Measurements from ENCODE around the gene PNLIPRP1. TPM values are rescaled to one million over a fixed set of nuclear protein-coding genes. Genes with fewer than 3 reads are reported as not detected.

PNLIPRP1 gene
- 0.13 TPM for polyA plus RNA-seq (ENCODE audit: insufficient read length)
- long read RNA-seq, donor 1 = 0 reads
- long read RNA-seq, donor 2 = 0 reads
- long read RNA-seq, donor 3 = 0 reads
- long read RNA-seq, donor 4 = 0 reads
- long read RNA-seq, donor 5 = 0 reads
- long read RNA-seq, donor 6 = 0 reads
- long read RNA-seq, donor 7 = 0 reads
- long read RNA-seq, donor 8 = 0 reads

DNA sequence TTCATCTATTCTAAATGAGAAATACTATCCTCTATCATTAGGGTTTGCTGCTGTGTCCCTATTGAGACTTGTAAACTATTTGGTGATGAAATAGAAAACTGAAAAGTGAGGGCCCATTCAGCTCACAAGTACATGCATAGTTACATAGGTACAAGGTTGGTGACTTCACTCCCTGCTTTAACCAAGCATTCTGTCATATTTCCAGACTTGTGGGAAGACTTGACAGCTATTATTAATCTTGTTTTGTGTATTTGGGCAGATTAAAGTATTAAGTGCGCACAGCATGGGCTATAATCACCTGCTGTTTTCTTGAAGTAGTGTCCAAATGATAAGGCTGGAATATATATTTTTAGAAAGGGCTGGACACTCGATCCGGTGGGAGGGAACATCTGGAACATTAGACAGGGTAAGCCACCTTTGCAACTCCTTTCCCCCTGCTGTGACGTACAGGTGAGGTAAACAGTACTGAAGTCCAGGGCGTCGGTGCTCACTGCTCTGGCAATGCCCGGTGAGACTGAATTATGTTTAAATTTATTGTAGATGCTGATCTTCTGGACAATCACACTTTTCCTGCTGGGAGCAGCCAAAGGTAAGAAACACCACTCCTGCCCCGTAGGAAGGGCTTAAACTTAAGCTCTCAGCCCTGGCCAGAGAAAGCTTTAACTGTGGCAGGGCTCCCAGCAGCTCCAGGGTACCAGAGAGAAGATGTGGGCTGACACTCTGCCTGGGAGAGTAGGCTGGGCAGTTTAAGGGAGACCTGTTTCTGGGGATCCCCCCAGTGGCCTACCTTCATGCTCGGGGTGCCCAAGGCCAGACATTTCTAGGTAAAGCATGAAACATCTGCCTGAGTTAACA is at the start of gene PNLIPRP1:
PNLIPRP1 (plus strand) TSS at position 370 of the 855 bp plus-strand sequence; CDS start at position 541, 171 bp downstream.
- DNase-seq = no peak

DNA sequence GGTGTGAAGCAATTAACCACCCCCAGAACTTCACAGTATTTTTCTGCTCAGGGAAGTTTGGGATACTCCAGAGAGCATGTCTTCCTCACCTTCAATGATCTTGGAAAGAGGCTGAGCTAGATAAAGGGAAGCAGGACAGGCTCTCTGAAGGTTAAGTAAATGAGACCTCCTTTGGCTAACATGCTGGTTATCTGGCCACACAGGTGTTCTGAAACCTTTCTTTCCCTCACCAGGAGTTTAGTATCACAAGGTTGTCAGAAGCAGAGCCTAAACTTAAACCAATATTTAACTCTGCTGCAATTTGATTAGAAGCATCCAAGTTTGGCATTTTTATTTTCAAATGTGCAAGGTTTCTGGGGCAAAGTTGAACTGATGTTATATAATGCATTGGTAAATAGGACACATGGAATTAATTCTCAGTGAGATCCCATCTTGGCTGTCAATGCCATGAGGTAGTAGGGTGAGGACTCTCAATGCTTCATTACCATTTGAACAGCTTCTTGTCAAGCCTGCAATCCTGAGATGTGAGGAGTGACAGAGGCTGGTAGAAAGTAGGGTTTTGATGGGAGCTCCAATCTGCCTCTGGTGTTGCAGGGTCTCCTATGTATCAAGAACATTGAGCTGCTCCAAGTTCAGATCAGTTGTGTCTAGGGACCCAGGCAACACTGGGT is 48.6 kb upstream of the PNLIPRP1 start:
- no peak for DNase-seq

DNA sequence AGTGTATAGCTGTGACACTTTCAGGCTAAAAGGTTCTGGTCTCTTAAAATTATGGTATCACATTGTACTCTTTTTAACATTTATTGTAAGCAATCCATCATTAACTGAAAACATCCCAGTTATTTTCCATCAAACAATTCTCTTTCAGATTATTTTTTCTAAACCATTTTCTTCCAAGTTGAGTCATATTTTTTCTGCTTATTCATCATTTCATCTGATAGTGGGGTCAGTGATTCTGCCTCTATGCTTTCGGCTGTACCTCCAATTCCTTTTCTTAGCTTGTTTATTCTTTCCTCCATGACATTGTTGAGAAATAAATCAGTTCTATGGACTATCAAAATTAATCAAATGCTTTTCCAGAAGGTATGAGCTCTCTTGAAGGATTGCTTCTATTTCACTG is 45.6 kb upstream of the PNLIPRP1 start:
- DNase-seq = no peak

GRCh38 chr10:116545756-116546155 is 45.0 kb upstream of the PNLIPRP1 start, which contains the start of gene PNLIP:
PNLIP (plus strand) TSS chr10:116545931; CDS start chr10:116546093, 162 bp downstream.
- DNase-seq = no peak

- DNase-seq = no peak
These were observed 42.5 kb upstream of the PNLIPRP1 start for GRCh38 chr10:116548301-116548700.

DNA sequence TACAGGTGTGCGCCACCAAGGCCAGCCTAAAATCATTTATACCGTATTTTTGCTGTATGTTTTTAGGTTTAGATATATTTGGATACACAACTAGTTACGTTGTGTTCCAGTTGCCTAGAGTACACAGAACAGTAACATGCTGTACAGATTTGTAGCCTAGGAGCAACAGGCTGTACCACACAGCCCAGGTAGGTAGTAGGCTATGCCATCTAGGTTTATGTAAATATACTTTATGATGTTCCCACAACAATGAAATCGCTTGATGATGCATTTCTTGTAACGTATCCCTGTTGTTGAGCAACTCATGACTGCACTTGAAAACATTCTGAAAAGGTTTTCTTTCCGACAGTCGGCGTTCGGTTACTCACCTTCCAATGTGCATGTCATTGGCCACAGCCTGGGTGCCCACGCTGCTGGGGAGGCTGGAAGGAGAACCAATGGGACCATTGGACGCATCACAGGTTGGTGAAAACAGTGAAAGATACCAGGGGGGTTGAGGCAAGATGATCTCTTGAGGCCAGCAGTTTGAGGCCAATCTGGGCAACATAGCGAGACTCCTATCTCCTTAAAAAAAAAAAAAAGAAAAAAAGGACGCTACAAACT is 37.3 kb upstream of the PNLIPRP1 start:
- no peak for DNase-seq

DNA sequence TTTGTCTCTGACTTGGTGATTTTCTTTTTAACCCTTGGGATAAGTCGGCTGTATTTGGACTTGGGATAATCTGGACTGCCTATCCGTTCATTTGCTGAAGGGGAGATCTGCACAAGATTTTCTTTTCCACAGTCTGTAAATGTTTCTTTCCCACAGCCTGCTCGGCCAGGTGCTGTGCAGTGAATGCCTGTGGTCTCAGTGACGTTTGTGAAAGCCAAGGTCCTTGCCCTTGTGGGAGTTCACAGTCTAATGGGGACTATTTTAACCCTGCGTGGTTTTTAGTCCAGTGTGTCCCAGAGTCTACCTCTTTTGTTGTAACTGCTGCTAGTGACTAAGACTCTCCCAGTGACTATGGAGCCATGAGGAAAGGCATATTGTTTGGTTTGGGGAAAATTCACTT is 36.1 kb upstream of the PNLIPRP1 start:
- DNase-seq = no peak

- no peak for DNase-seq
These were observed 34.9 kb upstream of the PNLIPRP1 start for GRCh38 chr10:116555880-116556279.

GRCh38 chr10:116557305-116557880 is 33.4 kb upstream of the PNLIPRP1 start:
- DNase-seq = no peak

GRCh38 chr10:116565534-116565933 is 25.2 kb upstream of the PNLIPRP1 start:
- no peak for DNase-seq

- no peak for DNase-seq
These were observed 23.8 kb upstream of the PNLIPRP1 start for GRCh38 chr10:116566932-116567331.

DNA sequence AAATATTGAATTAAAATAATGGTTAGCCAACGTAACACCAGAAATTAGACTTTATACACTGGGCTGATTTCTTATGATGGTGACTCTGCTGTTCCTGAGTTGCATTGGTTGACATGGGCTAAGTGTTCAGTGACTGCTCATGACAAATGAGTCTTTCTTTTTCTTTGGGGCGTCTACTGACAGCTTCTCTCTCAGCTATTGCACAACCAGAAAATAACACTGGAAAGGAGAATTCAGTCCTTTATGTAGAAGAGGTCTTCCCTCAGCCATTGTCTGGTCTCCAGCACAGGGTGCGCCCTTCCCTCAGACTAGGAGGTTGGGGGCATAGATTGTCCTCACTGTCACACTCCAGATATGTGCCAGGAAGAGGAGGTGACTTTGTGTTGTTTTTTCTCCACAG is 23.4 kb upstream of the PNLIPRP1 start:
- DNase-seq = no peak

- no peak for DNase-seq
These were observed 16.0 kb upstream of the PNLIPRP1 start for GRCh38 chr10:116574797-116575196.

DNA sequence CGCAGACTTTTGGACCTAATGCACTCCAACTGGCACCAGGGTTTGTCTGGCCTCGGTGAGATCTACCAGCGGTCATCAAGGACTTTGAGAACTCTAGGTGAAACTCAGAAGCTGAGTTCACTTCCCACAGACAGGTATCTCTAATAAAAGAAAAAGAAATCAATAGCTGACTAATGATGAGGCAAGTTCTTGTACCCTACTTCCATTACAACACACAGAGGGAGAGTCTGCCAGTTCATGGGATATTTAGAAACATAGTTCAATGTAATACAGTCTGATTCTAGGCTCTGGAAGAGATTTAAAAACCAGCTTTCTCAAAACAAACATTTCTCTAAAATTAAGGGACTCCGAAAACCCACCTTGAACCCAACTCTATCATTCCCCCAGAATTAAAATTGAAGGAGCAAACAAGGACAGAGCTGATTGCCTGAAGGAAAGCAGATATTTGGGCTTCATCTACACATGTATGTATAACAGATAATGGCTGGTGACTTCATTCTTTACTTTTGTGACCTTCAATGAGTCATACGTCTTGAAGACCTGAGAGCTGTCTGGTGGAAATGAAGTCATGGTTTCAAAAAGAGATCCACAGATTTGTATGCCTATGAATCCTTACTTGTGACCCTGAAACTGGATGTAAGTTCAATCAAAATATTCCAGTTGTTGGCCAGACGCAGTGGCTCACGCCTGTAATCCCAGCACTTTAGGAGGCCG is 2.7 kb upstream of the PNLIPRP1 start:
- DNase-seq = no peak

GRCh38 chr10:116588995-116589394 is 1.8 kb upstream of the PNLIPRP1 start:
- DNase-seq = no peak

DNA sequence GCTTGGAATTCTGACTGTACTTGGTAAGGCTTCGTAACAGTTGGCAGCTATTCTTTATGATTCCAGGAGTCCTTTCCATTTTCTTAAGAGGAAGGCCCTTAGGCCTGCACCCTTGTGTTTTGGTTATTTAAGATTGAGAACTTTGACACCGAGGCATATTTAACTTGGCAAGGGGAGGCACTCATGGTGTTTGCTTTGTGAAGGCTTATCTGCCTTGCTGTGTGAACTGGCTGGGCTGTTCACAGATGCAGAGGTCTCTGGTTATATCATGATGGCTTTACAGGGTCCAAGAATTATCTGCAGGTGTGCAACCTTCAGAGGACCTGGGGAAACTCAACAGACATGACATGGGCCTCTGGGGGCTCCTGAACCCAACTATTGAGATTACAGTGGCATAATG is 833 bp upstream of the PNLIPRP1 start:
- no peak for DNase-seq

DNA sequence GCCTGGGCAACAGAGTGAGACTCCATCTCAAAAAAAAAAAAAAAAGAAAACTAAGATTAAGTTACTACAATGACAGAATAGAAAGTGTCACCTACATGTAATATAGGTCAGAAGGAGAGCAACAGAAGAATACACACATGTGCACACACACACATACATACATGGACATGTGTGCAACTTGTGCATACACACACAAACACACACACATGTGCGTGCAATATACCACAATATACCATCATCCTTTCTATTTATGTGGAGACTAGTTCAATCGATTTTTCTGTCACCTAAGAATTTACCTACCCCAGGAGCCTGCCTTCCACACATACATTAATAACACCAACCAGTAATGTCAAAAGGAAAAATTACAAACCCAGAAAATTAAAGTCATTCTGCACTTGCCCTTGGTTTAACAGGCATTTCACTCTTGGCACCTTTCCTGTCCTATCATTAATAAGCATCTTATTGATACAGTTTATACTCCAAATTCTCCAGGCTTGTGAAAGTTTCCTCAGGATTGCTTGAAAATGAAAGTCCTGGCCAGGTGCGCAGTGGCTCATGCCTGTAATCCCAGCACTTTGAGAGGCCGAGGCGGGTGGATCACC is 2.5 kb downstream of the PNLIPRP1 start:
- DNase-seq = no peak

DNA sequence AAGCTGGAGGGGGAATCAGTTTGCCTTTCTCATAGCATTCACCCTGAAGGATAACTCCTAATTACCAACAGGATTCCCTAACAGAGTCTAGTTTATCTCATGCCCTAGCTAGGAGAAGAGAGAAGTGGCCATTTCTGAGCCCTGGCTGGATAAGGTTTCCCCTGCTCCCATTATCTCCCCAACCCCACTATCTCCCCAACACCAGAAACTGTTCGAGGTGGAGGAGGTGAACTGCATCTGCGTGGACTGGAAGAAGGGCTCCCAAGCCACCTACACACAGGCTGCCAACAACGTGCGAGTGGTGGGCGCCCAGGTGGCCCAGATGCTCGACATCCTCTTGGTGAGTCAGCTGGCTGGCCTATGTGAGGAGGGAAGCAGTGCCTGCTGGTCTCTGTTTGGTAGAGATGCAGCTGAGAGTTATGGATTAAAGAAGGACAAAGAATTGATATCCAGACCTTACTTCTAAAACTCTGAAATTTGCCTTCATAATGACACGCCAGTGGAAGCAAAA is 3.8 kb downstream of the PNLIPRP1 start:
- DNase-seq = no peak

- no peak for DNase-seq
These were observed 5.3 kb downstream of the PNLIPRP1 start for GRCh38 chr10:116596062-116596461.

GRCh38 chr10:116597543-116597942 is 6.8 kb downstream of the PNLIPRP1 start:
- DNase-seq = no peak

GRCh38 chr10:116598329-116598728 is 7.6 kb downstream of the PNLIPRP1 start:
- DNase-seq = no peak

Measured in left kidney (tissue), 8 donors.